ENCODE data around the gene SPOUT1.
"Not testable (repeated sequence)": the region's sequence is repeated elsewhere in the genome, so short reads cannot be mapped to it uniquely, and the experiment has no call there.

Gene SPOUT1

DNA sequence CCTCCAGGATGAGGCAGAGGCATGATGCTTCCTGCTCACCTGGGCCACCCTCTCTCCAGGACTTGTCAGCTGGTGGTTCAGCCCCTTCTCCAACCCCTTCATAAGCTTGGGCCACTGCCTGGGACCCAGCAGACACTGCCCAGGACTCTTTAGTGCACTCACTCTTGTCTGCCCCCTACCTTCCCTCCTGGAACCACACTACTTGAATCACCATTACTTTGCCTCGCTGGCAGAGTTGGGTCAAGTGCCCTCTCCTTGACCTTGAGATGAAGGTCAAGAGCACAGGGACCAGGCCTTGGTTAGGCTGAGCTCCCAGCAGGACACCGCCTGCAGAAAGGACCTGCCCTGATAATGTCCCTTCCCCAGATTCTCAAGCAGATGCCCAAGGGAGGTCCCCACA, 19.8 kb downstream of the SPOUT1 start:
- DNase-seq (ENCODE audit: low spot score) = no peak

DNA sequence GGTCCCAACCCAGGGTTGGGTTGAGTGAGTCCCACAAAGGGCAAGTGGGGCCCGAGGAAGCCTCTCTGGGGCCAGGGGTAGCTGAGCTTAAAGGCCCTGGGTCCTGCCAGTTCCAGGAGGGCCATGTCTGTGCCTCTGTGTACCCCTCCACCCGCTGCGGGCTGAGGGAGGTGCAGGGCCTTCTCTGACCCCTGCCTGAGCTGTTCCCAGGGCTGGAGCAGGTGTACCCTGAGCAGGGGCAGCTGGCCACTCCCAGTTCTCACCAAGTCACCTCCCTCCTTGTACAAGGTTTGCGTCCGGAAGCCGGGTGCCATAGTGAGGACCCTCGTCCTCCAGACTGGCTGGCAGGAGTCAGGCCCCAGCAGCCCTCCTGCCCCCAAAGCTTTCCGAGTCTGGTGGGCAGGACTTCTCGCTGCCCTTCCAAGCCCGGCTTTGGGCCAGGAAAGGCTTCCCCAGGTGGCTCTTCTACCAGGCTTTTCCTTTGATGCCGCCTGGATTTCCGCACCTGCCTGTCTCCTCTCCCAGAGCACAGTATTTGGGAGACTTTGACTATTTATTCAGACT, 20.5 kb downstream of the SPOUT1 start:
- DNase-seq (ENCODE audit: low spot score) = no peak

DNA sequence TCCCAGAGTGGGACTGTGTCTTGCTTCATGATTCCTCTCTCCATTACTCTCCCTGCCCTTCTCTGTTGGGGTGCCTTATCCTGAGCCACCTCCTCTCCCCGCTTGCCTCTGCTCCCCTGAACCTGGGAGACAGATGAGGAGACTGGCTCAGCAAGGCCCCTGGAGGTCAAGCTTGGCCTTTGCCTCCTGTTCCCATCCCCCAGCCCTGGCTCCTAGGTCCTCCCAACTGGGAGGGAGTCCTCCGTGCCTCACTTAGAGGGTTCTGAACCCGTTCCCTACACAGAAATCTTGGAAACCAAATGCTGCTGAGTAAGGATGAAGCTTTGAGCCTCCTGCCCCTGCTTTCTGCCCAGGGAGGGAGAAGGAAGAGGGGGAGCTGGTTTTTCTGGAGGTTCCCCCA, 21.1 kb downstream of the SPOUT1 start:
- no peak for DNase-seq (ENCODE audit: low spot score)

DNA sequence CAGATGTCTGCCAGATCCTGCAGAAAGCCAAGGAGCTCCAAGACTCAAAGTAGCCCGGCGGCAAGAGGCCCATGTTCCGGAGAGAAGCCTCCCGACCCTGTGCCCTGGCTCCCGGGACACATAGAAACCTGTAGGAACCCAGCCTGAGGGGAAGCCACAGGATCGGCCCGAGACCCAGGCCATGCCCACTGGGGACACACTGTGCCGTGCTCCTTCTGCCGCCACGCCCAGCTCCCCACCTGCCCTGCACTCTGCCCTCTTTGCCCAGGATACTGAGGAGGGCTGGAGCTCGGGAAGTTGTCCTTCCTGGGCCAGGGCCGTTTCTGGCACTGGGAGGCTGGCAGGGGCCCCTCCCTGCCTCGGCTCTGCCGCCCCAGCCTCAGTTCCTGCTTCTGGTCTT, 21.8 kb downstream of the SPOUT1 start:
- DNase-seq (ENCODE audit: low spot score) = no peak

DNA sequence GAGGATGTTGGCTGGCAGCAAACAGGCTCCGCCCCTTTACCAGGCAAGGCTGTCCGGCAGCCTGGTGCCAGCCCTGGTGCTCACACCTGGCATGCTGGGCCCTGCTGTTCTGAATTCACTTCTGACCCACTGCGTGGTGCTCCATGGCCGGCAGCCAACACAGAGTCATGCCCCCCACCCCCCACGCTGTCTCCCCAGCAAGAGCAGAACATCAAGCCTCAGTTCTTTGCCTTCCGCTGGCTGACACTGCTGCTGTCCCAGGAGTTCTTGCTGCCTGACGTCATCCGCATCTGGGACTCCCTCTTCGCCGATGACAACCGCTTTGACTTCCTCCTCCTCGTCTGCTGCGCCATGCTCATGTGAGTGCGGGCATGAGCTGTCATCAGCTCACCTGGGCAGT, 23.9 kb downstream of the SPOUT1 start:
- DNase-seq (ENCODE audit: low spot score) = no peak

DNA sequence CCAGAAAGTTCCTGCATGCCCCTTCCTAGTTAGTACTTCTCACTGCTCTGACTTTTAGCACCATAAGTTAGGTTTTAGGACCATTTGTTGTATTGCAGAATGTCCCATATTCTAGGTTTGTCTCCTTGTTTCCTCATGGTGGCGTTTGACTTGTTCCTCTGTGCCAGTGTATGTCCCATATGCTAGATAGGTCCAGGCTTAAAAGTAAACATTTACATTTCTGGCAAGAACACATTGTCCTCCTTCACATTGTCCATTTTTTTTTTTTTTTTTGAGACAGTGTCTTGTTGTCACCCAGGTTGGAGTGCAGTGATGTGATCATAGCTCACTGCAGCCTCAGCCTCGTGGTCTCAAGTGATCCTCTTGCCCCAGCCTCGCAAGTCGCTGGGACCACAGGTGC, 27.1 kb downstream of the SPOUT1 start:
- DNase-seq (ENCODE audit: low spot score) = no peak

DNA sequence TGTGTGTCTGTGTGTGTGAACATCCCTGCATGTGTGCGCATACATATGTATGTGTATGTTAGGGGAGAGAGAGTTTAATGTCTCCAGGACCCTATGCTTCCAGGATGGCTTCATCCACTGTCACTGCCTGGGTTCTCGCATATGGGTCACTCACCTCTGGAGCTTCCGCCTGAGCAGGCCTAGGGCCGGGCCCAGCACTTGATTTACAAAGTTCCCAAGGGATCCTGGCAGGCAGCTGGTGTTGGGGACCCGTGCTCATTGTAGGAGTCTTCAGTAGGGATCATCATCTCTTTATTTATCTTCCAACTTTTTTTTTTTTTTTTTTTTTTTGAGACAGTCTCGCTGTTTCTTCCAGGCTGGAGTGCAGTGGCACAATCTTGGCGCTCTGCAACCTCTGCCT, 29.5 kb downstream of the SPOUT1 start:
- no peak for DNase-seq (ENCODE audit: low spot score)

DNA sequence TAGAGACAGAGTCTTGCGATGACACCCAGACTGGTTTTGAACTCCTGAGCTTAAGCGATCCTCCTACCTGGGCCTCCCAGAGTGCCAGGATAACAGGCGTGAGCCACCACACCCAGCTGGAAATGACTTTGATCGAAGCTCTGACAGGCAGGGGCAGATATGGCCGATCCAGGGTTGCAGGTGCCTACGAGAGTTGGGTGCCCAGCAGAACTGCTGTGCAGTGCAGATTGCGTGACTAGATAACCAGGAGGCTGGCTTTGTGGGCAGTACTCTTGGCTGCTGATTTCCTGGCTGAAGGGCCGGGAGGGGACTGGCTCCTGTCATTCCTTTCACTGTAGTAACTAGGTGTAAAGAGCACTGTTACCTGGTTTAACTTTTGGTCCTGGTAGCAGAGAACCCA, 30.7 kb downstream of the SPOUT1 start:
- DNase-seq (ENCODE audit: low spot score) = no peak

DNA sequence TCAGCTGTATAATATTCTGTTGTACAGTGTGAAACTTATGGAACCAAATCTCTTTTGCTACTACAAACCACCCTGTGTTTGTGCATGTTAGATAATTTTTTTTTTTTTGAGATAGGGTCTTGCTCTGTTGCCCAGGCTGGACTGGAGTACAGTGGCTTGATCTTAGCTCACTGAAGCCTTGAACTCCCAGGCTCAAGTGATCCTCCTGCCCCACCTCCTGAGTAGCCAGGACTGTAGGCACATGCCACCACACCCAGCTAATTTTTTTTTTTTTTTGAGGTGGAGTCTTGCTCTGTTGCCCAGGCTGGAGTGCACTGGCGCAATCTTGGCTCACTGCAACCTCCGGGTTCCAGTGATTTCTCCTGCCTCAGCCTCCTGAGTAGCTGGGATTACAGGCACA, 34.6 kb downstream of the SPOUT1 start:
- not testable (repeated sequence) for DNase-seq (ENCODE audit: low spot score)

DNA sequence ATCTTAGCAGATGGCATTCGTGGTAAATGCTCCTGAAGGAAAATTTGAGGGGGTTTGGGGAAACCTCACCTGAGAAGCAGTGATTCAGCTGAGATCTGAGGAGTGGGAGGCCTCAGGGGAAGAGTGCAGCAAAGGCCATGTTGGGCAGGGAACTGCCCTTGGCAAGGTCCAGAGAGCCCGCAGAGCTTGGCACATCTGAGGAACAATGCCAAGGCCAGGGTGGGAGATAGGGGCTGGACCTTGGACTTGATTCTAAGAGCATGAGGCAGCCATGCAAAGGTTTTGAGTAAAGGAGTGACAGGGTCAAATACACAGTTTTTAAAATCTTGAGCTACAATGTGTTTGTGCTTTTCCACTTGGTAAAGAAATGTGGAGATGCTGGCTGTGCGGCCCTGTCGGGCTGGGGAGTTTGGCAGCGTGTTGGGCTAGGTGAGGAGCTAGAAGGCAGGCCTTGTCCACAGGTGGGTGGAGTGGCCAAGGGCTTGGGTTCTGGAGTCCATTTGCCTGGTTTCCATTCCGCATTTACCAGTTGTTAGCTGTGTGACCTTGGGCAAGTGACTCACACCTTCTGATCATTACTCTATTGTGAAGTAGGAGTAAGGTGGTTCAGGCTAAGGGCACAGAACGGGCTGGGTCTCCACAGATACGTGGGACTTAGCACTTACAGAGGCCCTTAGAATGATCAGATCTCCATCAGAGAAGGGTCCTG, 36.5 kb downstream of the SPOUT1 start:
- DNase-seq (ENCODE audit: low spot score) = no peak

DNA sequence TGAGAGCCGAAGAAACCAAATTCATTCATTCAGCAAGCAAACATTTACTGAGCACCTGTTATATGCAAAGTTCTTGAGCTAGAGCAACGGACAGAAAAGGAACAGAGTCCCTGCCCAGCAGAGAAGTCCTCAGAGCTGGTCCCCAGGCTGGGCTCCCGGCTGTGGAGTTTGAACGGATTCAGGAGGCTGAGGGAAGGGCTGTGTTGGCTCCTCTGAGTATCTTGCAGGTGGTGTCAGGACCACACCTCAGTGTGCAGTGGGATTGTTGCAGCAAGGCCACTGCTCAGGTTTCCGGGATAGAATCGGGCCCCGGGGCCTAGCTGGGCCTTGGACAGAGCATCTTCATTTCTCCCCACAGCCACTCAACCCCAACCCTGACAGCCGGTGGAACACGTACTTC, 37.5 kb downstream of the SPOUT1 start:
- no peak for DNase-seq (ENCODE audit: low spot score)

DNA sequence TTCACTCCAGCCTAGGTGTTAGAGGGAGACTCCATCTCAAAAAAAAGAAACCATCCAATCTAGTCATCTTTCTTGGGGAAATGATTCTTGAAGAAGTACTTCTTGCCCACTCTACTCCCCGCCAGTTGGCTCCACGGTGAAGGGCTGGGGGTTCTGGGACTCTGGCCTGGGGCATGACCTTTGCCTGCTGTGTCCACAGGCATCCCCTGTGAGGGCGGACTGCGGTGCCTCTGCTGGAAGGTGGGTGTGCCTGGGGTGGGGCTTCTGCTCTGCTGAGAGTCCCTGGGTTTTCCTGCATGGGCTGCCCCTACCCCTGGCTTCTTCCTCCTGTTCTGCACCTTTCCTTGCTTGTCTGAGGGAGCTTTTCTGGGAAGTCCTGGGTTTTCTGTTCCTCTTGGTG, 39.1 kb downstream of the SPOUT1 start:
- DNase-seq (ENCODE audit: low spot score) = no peak

DNA sequence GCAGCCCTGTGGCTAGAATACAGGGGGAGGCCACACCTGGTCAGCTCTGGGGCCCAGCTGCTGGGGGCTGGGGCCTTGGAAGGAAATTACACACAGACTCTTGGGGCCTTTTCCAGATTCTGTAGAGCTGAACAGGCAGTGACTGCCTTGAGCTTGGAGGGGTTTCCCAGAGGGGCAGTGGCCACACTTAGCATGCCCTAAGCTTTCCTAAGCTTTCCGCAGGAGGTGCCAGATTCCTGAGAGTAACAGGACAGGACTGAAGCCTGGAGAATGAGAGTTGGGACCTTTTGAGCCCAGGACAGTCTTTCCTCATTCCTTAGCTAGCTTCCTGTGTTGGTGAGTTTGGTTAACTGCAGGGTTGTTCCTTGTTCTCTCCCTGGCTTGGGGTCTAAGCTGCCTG, 41.1 kb downstream of the SPOUT1 start:
- DNase-seq (ENCODE audit: low spot score) = no peak

DNA sequence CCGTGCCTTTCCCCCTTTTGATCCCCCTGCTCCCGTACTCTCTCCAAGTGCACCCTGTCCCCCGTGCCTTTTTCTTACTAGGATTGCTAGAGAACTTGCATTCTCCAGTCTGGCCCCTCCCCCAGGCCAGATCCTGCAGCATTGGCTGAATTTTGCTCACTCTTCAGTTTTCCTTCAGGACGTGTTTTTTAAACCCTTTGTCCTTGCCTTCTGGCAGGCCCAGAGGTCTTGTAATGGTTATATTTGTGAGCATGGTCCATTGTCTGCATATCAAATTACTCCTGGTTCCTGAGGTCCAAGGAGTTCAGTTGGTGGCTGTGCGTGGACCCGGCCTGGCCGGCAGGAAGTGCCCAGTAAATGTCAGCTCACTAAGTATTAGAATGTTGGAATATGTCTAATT, 41.9 kb downstream of the SPOUT1 start:
- DNase-seq (ENCODE audit: low spot score) = no peak

DNA sequence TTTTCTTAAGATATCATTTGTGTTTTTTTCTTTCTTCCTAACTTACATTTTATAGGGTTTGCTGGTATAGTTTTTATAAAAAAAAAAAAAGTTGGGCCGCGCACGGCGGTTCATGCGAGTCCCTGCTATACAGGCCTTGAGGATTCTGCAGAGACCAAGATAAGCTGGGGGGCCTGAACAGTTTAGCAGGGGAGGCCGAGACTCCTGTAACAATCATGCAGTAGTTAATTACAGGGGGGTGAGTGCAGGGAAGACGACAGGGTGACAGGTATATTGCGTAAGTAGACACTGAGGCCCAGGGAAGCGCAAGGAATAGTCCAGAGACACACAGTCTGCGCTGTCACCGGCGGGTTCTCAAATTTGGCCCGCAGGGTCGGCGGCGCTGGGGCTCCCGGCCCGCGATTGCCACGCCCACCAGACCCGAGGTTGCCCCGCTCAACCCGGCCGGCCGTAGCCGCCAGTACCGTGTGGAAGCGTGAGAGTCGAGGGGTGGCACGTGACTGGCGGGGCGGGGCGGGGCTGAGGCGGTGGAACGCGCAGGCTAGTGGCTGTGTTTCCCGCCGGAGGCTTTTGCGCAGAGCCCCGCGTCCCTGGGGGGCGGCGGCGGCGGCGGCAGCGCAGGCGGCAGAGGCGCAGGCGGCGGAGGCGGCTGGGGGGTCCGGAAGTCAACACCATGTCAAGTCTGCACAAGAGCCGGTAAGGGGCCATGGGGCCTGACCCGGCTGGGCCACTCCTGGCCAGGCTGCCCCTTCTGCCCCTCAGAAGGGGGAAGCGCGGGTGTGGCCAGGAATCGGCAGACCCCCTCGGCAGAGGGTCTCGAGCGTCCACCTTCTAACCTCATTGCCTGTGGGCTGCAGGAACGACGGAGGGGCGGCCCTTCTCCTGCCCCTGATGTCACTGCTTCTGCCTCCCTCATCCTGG, 42.7 kb downstream of the SPOUT1 start, which contains the start of gene TBC1D13:
Gene TBC1D13 (plus strand): TSS at position 573 of the 921 bp plus-strand sequence. CDS start 101 bp downstream, at position 674.
- DNase-seq (ENCODE audit: low spot score) = peak; percentile 87

DNA sequence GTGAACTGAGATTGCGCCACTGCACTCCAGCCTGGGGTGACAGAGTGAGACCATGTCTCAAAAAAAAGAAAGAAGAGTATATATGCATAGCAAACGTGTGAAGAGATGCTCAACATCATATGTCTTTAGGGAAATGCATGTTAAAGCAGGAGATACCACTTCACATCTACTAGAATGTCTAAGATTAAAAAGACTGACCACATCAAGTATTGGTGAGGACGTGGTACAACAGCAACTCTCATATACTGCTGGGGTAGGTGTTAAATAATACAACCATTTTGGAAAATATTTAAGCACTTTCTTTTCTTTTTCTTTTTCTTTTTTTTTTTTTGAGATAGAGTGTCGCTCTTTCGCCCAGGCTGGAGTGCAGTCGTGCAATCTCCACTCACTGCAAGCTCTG, 44.2 kb downstream of the SPOUT1 start:
- DNase-seq (ENCODE audit: low spot score) = no peak

DNA sequence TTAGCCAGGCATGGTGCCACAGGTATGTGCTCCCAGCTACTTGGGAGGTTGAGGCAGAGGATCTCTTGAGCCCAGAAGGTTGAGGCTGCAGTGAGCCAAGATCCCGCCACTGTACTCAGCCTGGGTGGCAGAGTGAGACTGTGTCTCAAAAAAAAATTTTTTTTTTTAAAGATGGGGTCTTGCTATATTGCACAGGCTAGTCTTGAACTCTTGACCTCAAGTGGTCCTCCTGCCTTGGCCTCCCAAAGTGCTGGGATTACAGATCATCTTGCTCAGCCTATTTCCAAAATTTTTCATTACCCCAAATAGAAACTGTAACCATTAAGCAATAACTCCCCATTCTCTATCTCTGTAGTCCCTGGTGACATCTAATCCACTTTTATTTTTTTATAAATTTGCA, 46.9 kb downstream of the SPOUT1 start:
- no peak for DNase-seq (ENCODE audit: low spot score)

DNA sequence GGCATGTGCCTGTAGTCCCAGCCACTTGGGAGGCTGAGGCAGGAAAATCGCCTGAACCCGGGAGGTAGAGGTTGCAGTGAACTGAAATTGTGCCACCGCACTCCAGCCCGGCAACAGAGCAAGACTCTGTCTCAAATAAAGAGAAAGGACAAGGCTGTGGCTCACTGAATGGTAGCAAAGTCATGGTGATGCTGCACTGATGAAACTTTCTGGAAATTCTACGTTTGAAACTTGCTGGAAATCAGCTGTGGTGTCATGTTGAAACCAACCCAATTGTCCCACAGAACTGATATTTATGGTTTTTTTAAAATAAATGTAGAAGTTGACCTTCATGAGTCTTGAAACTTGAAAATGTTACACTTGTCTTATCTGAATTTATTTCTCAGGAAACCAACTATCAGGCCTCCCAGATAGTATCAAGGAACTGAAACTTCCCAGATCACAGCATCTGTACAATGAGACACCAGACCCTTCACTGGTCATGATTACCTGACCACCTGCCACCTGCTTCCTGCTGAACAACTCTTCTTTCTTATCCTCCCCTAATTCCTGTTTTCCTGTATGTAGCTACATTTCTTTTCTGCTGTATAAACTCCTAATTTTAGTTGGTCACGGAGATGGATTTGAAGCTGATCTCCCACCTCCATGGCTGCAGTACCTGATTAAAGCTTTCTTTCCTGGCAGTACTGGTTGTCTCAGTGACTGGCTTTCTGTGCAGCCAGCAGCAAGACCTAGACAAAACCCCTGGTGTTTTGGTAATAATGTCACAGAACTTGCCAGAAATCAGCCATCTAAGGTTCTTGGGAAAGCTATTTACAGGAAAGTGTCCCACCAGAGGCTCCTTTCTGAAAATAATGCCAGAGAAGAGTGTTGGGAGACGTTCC, 48.2 kb downstream of the SPOUT1 start:
- no peak for DNase-seq (ENCODE audit: low spot score)

DNA sequence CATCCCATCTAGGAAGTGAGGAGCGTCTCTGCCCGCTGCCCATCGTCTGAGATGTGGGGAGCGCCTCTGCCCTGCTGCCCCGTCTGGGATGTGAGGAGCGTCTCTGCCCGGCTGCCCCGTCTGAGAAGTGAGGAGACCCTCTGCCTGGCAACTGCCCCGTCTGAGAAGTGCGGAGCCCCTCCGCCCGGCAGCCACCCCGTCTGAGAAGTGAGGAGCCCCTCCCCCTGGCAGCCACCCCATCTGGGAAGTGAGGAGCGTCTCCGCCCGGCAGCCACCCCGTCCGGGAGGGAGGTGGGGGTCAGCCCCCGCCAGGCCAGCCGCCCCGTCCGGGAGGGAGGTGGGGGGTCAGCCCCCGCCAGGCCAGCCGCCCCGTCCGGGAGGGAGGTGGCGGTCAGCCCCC, 49.5 kb downstream of the SPOUT1 start:
- DNase-seq (ENCODE audit: low spot score) = not testable (repeated sequence)

DNA sequence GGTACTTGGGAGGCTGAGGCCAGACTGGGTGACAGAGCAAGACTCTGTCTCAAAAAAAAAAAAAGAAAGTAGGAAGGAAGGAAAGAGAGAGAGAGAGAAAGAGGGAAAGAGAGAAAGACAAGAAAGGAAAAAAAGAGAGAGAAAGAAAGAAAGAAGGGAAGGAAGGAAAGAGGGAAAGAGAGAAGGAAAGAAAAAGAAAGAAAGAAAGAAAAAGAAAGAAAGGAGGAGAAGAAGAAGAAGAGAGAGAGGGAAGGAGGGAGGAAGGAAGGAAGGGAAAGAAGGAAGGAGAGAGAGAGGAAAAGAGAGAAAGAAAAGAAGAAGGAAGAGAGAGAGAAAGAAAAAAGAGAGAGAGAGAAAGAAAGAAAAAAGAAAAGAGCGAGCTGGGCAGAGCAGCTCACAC, 54.8 kb downstream of the SPOUT1 start:
- no peak for DNase-seq (ENCODE audit: low spot score)

DNA sequence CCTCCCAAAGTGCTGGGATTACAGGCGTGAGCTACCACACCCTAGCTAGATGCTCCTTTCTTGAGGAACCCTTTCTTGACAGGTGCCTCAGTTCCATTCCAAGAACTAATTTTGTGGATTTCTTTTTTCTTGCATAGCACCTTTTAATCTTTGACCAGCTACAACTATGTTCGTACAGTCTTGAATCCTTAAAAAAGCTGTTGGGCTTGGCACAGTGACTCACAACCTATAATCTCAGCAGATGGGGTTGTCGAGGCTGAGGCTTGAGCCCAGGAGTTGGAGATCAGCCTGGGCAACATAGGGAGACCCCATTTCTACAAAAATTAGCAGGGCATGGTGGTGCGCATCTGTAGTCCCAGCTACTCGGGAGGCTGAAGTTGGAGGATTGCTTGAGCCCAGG, 56.5 kb downstream of the SPOUT1 start:
- DNase-seq (ENCODE audit: low spot score) = no peak
